A549 (cell line): Measurements from ENCODE around the gene PLD5. TPM values are rescaled to one million over a fixed set of nuclear protein-coding genes. Genes with fewer than 3 reads are reported as not detected.

Source experiments
- ATAC-seq, 2 experiments: fragments of 200-7000 bp in 1 of 2; fragments of >200 bp in 1 of 2; cut with Nextera tagmentation in 1 of 2; cut with Tn5 transposase in 1 of 2; 3 replicates each; pipeline versions ENCODE4 v1.8.0 to v1.9.1; 2018 to 2020; ENCODE audit warnings: mild to moderate bottlenecking in 1 of 2, moderate library complexity in 1 of 2
- CTCF ChIA-PET: fragments of 300-600 bp; sonication (Branson Sonifier 250); formaldehyde crosslinking; extraction: SDS; loops from one replicate; lab custom pipeline; 2021; ENCODE audit warnings: antibody characterized with exemption, inconsistent platforms; lab: Yijun Ruan, JAX
- POLR2A ChIA-PET: fragments of 350-600 bp; formaldehyde crosslinking; extraction: SDS; loops from one replicate; lab custom pipeline; 2021; ENCODE audit warnings: antibody characterized with exemption, inconsistent platforms; lab: Yijun Ruan, JAX
- DNase-seq, 2 experiments: peaks; one replicate each; pipeline versions ENCODE4 v3.0.0 to v3.0.0-alpha.2; 2011 to 2016; ENCODE audit warnings: low read depth in 1 of 2, low spot score in 1 of 2
- FAIRE-seq: peaks from 2 replicates; lab custom pipeline; 2011; peaks lifted over from hg19 to GRCh38; lab: Jason Lieb, UNC
- H3K27ac ChIP-seq, 2 experiments: fragments of >200 bp; sonication (Bioruptor Twin); formaldehyde crosslinking; 3 replicates each; pipeline ENCODE4 v1.5.1; 2016 to 2017
- H3K4me1 ChIP-seq: fragments of >200 bp; sonication (Bioruptor Twin); formaldehyde crosslinking; 3 replicates; pipeline ENCODE4 v1.6.1; 2016
- H3K4me2 ChIP-seq: fragments of >200 bp; sonication (Bioruptor Twin); formaldehyde crosslinking; 3 replicates; pipeline ENCODE4 v1.6.1; 2016
- H3K4me3 ChIP-seq: fragments of >200 bp; sonication (Bioruptor Twin); formaldehyde crosslinking; 3 replicates; pipeline ENCODE4 v1.5.1; 2016
- H3K9me3 ChIP-seq: fragments of >200 bp; sonication (Bioruptor Twin); formaldehyde crosslinking; 3 replicates; pipeline ENCODE4 v1.6.1; 2016
- ATOH8 ChIP-seq: fragments of 250-450 bp; sonication (Bioruptor Pico); IDR thresholded peaks from 2 replicates; pipeline ENCODE4 v1.5.0; 2020; ENCODE audit warnings: low read depth, mild to moderate bottlenecking, moderate library complexity
- CBX2 ChIP-seq: fragments of 200-600 bp; sonication (generic); IDR thresholded peaks from 2 replicates; pipeline ENCODE4 v1.6.1; 2016; ENCODE audit warnings: low read depth, mild to moderate bottlenecking, borderline replicate concordance
- CHD4 ChIP-seq: fragments of 200-600 bp; sonication (generic); IDR thresholded peaks from 2 replicates; pipeline ENCODE4 v1.6.1; 2016; ENCODE audit warnings: antibody characterized with exemption, mild to moderate bottlenecking, borderline replicate concordance
- EHF ChIP-seq: fragments of 250-450 bp; sonication (Bioruptor Pico); IDR thresholded peaks from 2 replicates; pipeline ENCODE4 v1.5.0; 2020; ENCODE audit warnings: mild to moderate bottlenecking
- EHMT2 ChIP-seq: fragments of 200-600 bp; sonication (generic); IDR thresholded peaks from 2 replicates; pipeline ENCODE4 v1.6.1; 2016; ENCODE audit warnings: antibody characterized with exemption, low read depth, mild to moderate bottlenecking, moderate library complexity
- EP300 ChIP-seq, 2 experiments: fragments of >200 bp; sonication (Bioruptor Twin); formaldehyde crosslinking; IDR thresholded peaks; 2 replicates in 1 of 2; 3 replicates in 1 of 2; pipeline ENCODE4 v1.6.1; 2016 to 2017
- FOSL2 ChIP-seq, 2 experiments: fragments of 450-650 bp in 1 of 2; fragments of >200 bp in 1 of 2; sonication (Bioruptor Twin) in 1 of 2; formaldehyde crosslinking; IDR thresholded peaks; 2 replicates each; pipeline versions ENCODE4 v1.5.0 to v1.6.1; 2016 to 2020; ENCODE audit warnings: mild to moderate bottlenecking in 1 of 2, moderate library complexity in 1 of 2
- HDAC2 ChIP-seq: fragments of 200-600 bp; sonication (generic); IDR thresholded peaks from 2 replicates; pipeline ENCODE4 v1.6.1; 2016
- HEYL ChIP-seq: fragments of 250-450 bp; sonication (Bioruptor Pico); IDR thresholded peaks from 2 replicates; pipeline ENCODE4 v1.8.0; 2021; ENCODE audit warnings: mild to moderate bottlenecking, moderate library complexity
- HOXB5 ChIP-seq: fragments of 250-450 bp; sonication (Bioruptor Pico); IDR thresholded peaks from 2 replicates; pipeline ENCODE4 v1.5.0; 2020; ENCODE audit warnings: mild to moderate bottlenecking, moderate library complexity
- JUNB ChIP-seq: fragments of >200 bp; sonication (Bioruptor Twin); formaldehyde crosslinking; IDR thresholded peaks from 2 replicates; pipeline ENCODE4 v1.6.1; 2016
- KDM5A ChIP-seq: fragments of 200-600 bp; sonication (generic); IDR thresholded peaks from 2 replicates; pipeline ENCODE4 v1.6.1; 2016; ENCODE audit warnings: antibody characterized with exemption, mild to moderate bottlenecking
- MAFK ChIP-seq: fragments of 450-650 bp; IDR thresholded peaks from 2 replicates; pipeline ENCODE4 v1.6.1; 2014; ENCODE audit not compliant: partially characterized antibody
- MYC ChIP-seq: IDR thresholded peaks from 2 replicates; pipeline ENCODE4 v1.6.1; 2012; ENCODE audit warnings: mild to moderate bottlenecking, inconsistent platforms, low read length, improper control_type of control experiment, borderline replicate concordance
- NPAS2 ChIP-seq: fragments of 250-450 bp; sonication (Bioruptor Pico); IDR thresholded peaks from 2 replicates; pipeline ENCODE4 v1.8.0; 2022; ENCODE audit warnings: mild to moderate bottlenecking, moderate library complexity, borderline replicate concordance
- NR3C1 ChIP-seq: fragments of >200 bp; sonication (Bioruptor Twin); formaldehyde crosslinking; IDR thresholded peaks from 3 replicates; pipeline ENCODE4 v1.6.1; 2017
- PHF8 ChIP-seq: fragments of 200-600 bp; sonication (generic); IDR thresholded peaks from 2 replicates; pipeline ENCODE4 v1.6.1; 2016; ENCODE audit warnings: low read depth, mild to moderate bottlenecking, antibody characterized with exemption, moderate library complexity, borderline replicate concordance
- POLR2AphosphoS2 ChIP-seq: conservative IDR thresholded peaks from 2 replicates; pipeline ENCODE4 v1.6.1; 2012; ENCODE audit warnings: low read length, improper control_type of control experiment, inconsistent platforms
- RARB ChIP-seq: fragments of 250-450 bp; sonication (Bioruptor Pico); IDR thresholded peaks from 2 replicates; pipeline ENCODE4 v1.8.0; 2021; ENCODE audit warnings: mild to moderate bottlenecking, moderate library complexity
- RFX5 ChIP-seq: fragments of 450-650 bp; IDR thresholded peaks from 2 replicates; pipeline ENCODE4 v1.7.1; 2014; ENCODE audit warnings: antibody characterized with exemption, mild to moderate bottlenecking, moderate library complexity
- SREBF2 ChIP-seq: fragments of 450-650 bp; IDR thresholded peaks from 2 replicates; pipeline ENCODE4 v1.6.1; 2014; ENCODE audit warnings: mild to moderate bottlenecking, moderate library complexity
- TP53 ChIP-seq: fragments of 250-450 bp; sonication (Bioruptor Pico); IDR thresholded peaks from 2 replicates; pipeline ENCODE4 v1.5.0; 2021; ENCODE audit warnings: mild to moderate bottlenecking, moderate library complexity
- USF2 ChIP-seq: fragments of 450-650 bp; IDR thresholded peaks from 2 replicates; pipeline ENCODE4 v1.6.1; 2014; ENCODE audit warnings: antibody characterized with exemption
- ZC3H11A ChIP-seq: fragments of 450-650 bp; IDR thresholded peaks from 2 replicates; pipeline ENCODE4 v1.6.1; 2014; ENCODE audit warnings: antibody characterized with exemption, mild to moderate bottlenecking
- ZFP36 ChIP-seq: fragments of 450-650 bp; IDR thresholded peaks from 2 replicates; pipeline ENCODE4 v1.6.1; 2014; ENCODE audit warnings: borderline replicate concordance; ENCODE audit not compliant: partially characterized antibody
- WGBS: methylation state at CpG from one replicate; pipeline ENCODE4 v1.1.6; 2017; ENCODE audit errors: missing lambda C conversion rate; 5-methylcytosine and 5-hydroxymethylcytosine counted together
- polyA plus RNA-seq, 4 experiments: library from polyadenylated mRNA; depleted of rRNA in 3 of 4; stranded (reverse); fragments of >200 nt; fragmentation: RNase III in 1 of 4; extraction: RNeasy Plus Mini Kit Qiagen cat#74134 plus additional on column Dnase treatment in 1 of 4; gene quantifications; 2 replicates in 3 of 4; 3 replicates in 1 of 4; pipeline ENCODE4 v1.2.3, GENCODE V29; 2011 to 2017
- TF ChIP-seq, protein P1 (sequence below): fragments of 150-350 bp; IDR thresholded peaks from 2 replicates; pipeline ENCODE4 v1.6.1; 2014; ENCODE audit warnings: low read depth, mild to moderate bottlenecking, low read length

The PLD5 gene
- polyA plus RNA-seq, 2 of the 4 experiments (the other 2 are of a cell fraction): 1.5 to 1.7 TPM

GRCh38 chr1:242556276-242556675 lies 31.8 kb upstream of the PLD5 start:
- Histone ChIP-seq H3K4me3 (no peak overlapping the region), H3K4me1 (peaks cover 11% of the 10 kb centered on the region; the same call in 1 of the 3 replicates), H3K9me3 (no peaks in the 10 kb centered on the region), H3K27ac (no peak overlapping the region), H3K4me2 (no peak overlapping the region)
- ChIA-PET POLR2A (no interaction called here), CTCF (no interaction called here)
- TF ChIP-seq FOSL2 (IDR thresholded peaks at IDR 0.05) (no peak), FOSL2 (CRISPR knock-in tag; IDR thresholded peaks at IDR 0.05) (0 out of 2 replicates have a peak, but pooled peaks have one; percentile 11), ATOH8 (no peak), NR3C1 (no peak), TP53 (no peak), RFX5 (no peak), HOXB5 (CRISPR knock-in tag) (no peak), MYC (no peak)
- ATAC-seq (no peak), FAIRE-seq (no peak), DNase-seq (no peak)

DNA sequence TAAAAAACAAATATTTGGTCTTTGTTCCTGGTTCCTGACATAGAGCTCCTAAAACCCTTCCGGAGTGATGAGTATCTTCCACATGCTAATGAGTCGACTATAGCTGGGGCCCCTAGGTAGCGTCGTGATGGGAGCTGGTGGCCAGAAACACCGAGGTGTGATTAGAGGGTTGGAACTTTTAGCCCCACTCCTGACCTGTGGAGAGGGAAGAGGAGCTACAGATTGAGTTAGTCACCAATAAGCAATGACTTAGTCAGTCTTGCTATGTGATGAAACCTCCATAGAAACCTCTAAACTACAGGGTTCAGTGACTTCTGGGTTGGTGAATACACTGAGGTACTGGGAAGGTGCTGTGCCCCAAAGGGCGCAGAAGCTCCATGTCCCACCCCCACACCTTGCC lies 30.1 kb upstream of the PLD5 start:
- Histone ChIP-seq H3K4me3 (no peak overlapping the region), H3K4me1 (peaks cover 11% of the 10 kb centered on the region; the same call in 1 of the 3 replicates), H3K9me3 (no peaks in the 10 kb centered on the region), H3K4me2 (0 out of 3 replicates have a peak overlapping the region, but pooled peaks have one; percentile 5), H3K27ac (no peak overlapping the region)
- POLR2A ChIA-PET: no interaction called here
- no peak for TF ChIP-seq RARB
- no peak for TF ChIP-seq POLR2AphosphoS2
- no peak for FAIRE-seq
- DNase-seq: peak in 1 of 2 experiments; percentile 11
- CTCF ChIA-PET: no interaction called here
- peak in 1 of 2 experiments; percentile 71; a peak in 2 of 6 replicates for ATAC-seq
- 26% methylated on average over 6 of the region's 6 CpGs for WGBS

DNA sequence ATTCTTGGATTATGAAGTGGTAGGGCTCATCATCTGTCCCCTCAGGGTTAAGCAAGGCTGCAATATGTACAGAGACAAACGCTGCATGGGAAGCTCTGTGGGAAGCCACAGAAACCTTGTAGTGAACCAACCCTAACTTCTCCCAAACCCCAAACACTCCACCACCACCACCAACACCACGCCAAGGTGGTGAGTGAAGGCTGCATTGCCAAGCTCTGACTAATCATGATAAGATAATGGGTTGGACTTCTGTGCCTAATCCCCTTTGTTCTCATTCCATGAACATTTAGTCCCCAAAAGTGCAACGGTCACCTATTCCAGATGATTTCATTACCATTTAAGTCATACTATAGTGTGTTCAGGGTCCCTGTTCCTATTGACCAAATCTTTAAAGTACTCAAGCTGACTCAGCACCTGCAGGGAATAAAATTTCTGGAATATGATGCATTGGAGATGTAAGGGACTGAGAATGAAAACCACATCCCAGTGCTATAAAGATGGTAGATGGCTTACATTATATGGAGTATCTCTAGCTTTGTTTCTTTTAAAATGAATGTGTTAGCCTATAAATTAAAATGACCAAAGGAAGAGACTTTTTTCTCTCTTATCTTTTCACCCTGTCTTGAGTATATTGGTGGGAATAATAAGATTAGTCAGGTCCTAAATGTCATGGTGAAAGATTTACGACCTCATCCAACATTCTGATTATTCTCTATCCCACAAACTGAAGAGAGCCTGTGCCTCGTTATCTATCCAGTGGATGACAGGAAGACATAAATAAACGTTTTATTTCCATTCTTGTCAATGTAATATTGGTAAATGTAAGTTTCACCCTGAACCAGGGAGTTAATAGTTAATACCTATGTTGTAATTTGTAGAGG lies 22.6 kb upstream of the PLD5 start:
- 24% methylated on average over 6 of the region's 6 CpGs for WGBS
- no peak for ATAC-seq
- no peak overlapping the region for H3K4me3 ChIP-seq
- no peak for FAIRE-seq
- POLR2A ChIA-PET: no interaction called here
- TF ChIP-seq MAFK: peak; percentile 76
- no peak for TF ChIP-seq SREBF2
- TF ChIP-seq, all 56 proteins: peak for 1
- Histone ChIP-seq H3K9me3 (no peaks in the 10 kb centered on the region), H3K4me1 (no peaks in the 10 kb centered on the region), H3K27ac (peak overlapping the region in 1 of 2 experiments; percentile 12; a peak in 1 of 6 replicates), H3K4me2 (no peak overlapping the region)
- no peak for DNase-seq
- CTCF ChIA-PET: no interaction called here

DNA sequence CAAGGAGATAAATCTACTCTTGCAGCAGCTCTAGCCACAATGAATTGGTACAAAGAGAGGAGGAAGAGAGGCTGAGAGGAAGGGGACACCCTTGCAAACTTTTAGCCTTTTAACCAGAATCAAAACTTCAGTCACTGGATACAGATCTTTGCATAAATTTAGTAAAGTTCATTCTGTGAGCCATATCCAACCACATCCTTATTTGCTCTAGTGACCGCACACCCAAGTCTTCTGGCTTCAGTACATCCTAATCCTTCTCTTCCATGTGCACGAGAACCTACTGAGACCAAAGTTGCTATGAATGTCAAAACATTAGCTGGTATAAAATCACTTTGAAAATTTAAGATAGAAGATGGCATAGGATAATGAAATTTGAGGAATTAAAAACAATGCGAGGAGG lies 21.9 kb upstream of the PLD5 start:
- CTCF ChIA-PET: no interaction called here

DNA sequence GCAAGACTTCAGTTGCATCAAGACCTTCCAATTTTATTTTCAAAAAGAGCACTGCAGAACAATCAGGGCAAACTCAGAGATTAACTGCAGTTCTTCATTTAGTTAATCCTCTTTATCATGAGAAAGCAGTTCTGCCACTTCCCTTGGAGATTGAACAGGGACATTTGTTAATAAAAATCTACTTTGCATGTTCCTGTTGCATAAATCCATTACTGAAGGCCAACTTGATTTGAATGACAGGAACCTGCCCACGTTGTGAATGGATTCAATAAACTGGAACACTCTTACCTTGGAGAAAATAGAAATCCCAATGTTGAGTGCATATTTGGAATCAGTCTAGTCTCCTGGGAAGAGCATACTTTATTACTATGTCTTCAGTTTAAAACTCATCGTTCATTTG lies 19.6 kb upstream of the PLD5 start:
- H3K4me1 ChIP-seq: no peaks in the 10 kb centered on the region
- no peak for DNase-seq
- FAIRE-seq: no peak
- H3K27ac ChIP-seq: no peak overlapping the region
- CTCF ChIA-PET: no interaction called here
- H3K4me2 ChIP-seq: no peak overlapping the region
- H3K4me3 ChIP-seq: no peak overlapping the region
- no peaks in the 10 kb centered on the region for H3K9me3 ChIP-seq
- no peak for ATAC-seq
- 44% methylated on average over 2 of the region's 2 CpGs for WGBS
- POLR2A ChIA-PET: no interaction called here
- no peak for TF ChIP-seq TP53
- no peak for TF ChIP-seq CBX2
- TF ChIP-seq EHF (CRISPR knock-in tag): no peak
- TF ChIP-seq JUNB: no peak
- TF ChIP-seq RARB: no peak
- TF ChIP-seq, protein P1, sequence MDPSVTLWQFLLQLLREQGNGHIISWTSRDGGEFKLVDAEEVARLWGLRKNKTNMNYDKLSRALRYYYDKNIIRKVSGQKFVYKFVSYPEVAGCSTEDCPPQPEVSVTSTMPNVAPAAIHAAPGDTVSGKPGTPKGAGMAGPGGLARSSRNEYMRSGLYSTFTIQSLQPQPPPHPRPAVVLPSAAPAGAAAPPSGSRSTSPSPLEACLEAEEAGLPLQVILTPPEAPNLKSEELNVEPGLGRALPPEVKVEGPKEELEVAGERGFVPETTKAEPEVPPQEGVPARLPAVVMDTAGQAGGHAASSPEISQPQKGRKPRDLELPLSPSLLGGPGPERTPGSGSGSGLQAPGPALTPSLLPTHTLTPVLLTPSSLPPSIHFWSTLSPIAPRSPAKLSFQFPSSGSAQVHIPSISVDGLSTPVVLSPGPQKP: no peak
- TF ChIP-seq USF2: no peak
- no peak for TF ChIP-seq ZC3H11A
- TF ChIP-seq KDM5A: no peak
- TF ChIP-seq HEYL (CRISPR knock-in tag): no peak
- no peak for TF ChIP-seq SREBF2
- no peak for TF ChIP-seq NPAS2 (CRISPR knock-in tag)

More for the DNA sequence above, 21.9 kb upstream of the PLD5 start:
- Histone ChIP-seq H3K4me3 (no peak overlapping the region), H3K9me3 (no peaks in the 10 kb centered on the region)
- no peak for ATAC-seq
- 47% methylated on average over 3 of the region's 3 CpGs for WGBS
- no peak for DNase-seq
- TF ChIP-seq MAFK: no peak
- TF ChIP-seq SREBF2: no peak
- no peak for TF ChIP-seq PHF8
- TF ChIP-seq RFX5: no peak
- TF ChIP-seq EHMT2: no peak
- TF ChIP-seq MYC: no peak
- TF ChIP-seq NPAS2 (CRISPR knock-in tag): no peak
- no peak for TF ChIP-seq HDAC2
- TF ChIP-seq EP300 (IDR thresholded peaks at IDR 0.05): no peak
- TF ChIP-seq CHD4: no peak
- no peak for TF ChIP-seq ZFP36
- TF ChIP-seq, all 56 proteins: peak for 0
- POLR2A ChIA-PET: no interaction called here
- FAIRE-seq: no peak
- Histone ChIP-seq H3K27ac (no peak overlapping the region), H3K4me2 (no peak overlapping the region), H3K4me1 (no peaks in the 10 kb centered on the region)
